Chondrocyte (in vitro differentiated cells): ENCODE measurements around the gene OR2AE1. TPM values are rescaled to one million over a fixed set of nuclear protein-coding genes. Genes with fewer than 3 reads are reported as not detected.
A peak's percentile ranks its signal among the peaks of the same experiment; 100 is the strongest.

Source experiments
- DNase-seq: peaks from one replicate; pipeline ENCODE4 v3.0.0; 2021; ENCODE audit warnings: mixed read lengths, low spot score
- H3K27ac Mint-ChIP-seq: one replicate; pipeline ENCODE4 v1.8.0; 2021; ENCODE audit warnings: mild to moderate bottlenecking, moderate library complexity, mixed read lengths; ENCODE audit not compliant: unreplicated experiment
- H3K27me3 Mint-ChIP-seq: 2 replicates; pipeline ENCODE4 v1.8.0; 2021; ENCODE audit warnings: low read depth, mixed read lengths
- H3K36me3 Mint-ChIP-seq: 2 replicates; pipeline ENCODE4 v1.8.0; 2021; ENCODE audit warnings: low read depth, mixed read lengths
- H3K4me1 Mint-ChIP-seq: 2 replicates; pipeline ENCODE4 v1.8.0; 2021; ENCODE audit warnings: low read depth, mild to moderate bottlenecking, mixed read lengths
- H3K4me3 Mint-ChIP-seq: one replicate; pipeline ENCODE4 v1.8.0; 2021; ENCODE audit warnings: mild to moderate bottlenecking, moderate library complexity, mixed read lengths; ENCODE audit not compliant: unreplicated experiment
- H3K9me3 Mint-ChIP-seq: 2 replicates; pipeline ENCODE4 v1.8.0; 2021; ENCODE audit warnings: low read depth, mixed read lengths
- CTCF ChIP-seq: fragments of 200-600 bp; sonication (generic); IDR thresholded peaks from 2 replicates; pipeline ENCODE4 v1.5.0; 2021; ENCODE audit warnings: antibody characterized with exemption, mild to moderate bottlenecking, moderate library complexity
- total RNA-seq: library from RNA; stranded (reverse); gene quantifications from 3 replicates; pipeline ENCODE4 v1.2.1, GENCODE V29; 2021

The OR2AE1 gene
- total RNA-seq, 1 donor from 2014 or later = not detected

GRCh38 chr7:99860281-99861127 is 16.3 kb downstream of the OR2AE1 start:
- no peak for DNase-seq
- Mint-ChIP-seq H3K4me1 (peaks cover 24% of the 10 kb centered on the region), H3K4me3 (no peak overlapping the region), H3K27me3 (no peaks in the 10 kb centered on the region), H3K27ac (peak overlapping the region; percentile 37), H3K9me3 (no peaks in the 10 kb centered on the region), H3K36me3 (no peaks in the 10 kb centered on the region)
- TF ChIP-seq CTCF = no peak

- H3K27ac Mint-ChIP-seq = no peak overlapping the region
- H3K4me1 Mint-ChIP-seq = peaks cover 6% of the 10 kb centered on the region
- no peaks in the 10 kb centered on the region for H3K9me3 Mint-ChIP-seq
- DNase-seq = no peak
- no peak overlapping the region for H3K4me3 Mint-ChIP-seq
- TF ChIP-seq CTCF = no peak
- no peaks in the 10 kb centered on the region for H3K36me3 Mint-ChIP-seq
- peaks cover 15% of the 10 kb centered on the region for H3K27me3 Mint-ChIP-seq
These were observed 21.6 kb downstream of the OR2AE1 start for GRCh38 chr7:99855236-99855635.

GRCh38 chr7:99848420-99849216 is 28.2 kb downstream of the OR2AE1 start:
- Mint-ChIP-seq H3K4me1 (no peaks in the 10 kb centered on the region), H3K9me3 (no peaks in the 10 kb centered on the region), H3K36me3 (no peaks in the 10 kb centered on the region), H3K27me3 (peaks cover 40% of the 10 kb centered on the region), H3K4me3 (no peak overlapping the region), H3K27ac (no peak overlapping the region)
- TF ChIP-seq CTCF = no peak
- no peak for DNase-seq

GRCh38 chr7:99844328-99844727 is 32.5 kb downstream of the OR2AE1 start:
- Mint-ChIP-seq H3K9me3 (no peaks in the 10 kb centered on the region), H3K27me3 (peaks cover 54% of the 10 kb centered on the region), H3K36me3 (no peaks in the 10 kb centered on the region), H3K4me3 (no peak overlapping the region), H3K4me1 (no peaks in the 10 kb centered on the region), H3K27ac (no peak overlapping the region)
- TF ChIP-seq CTCF = no peak
- no peak for DNase-seq

GRCh38 chr7:99843808-99844207 is 33.0 kb downstream of the OR2AE1 start:
- H3K9me3 Mint-ChIP-seq = no peaks in the 10 kb centered on the region
- no peak overlapping the region for H3K27ac Mint-ChIP-seq
- DNase-seq = no peak

More at GRCh38 chr7:99843808-99844207, 33.0 kb downstream of the OR2AE1 start:
- Mint-ChIP-seq H3K4me3 (no peak overlapping the region), H3K36me3 (no peaks in the 10 kb centered on the region), H3K27me3 (peaks cover 53% of the 10 kb centered on the region), H3K4me1 (no peaks in the 10 kb centered on the region)
- no peak for TF ChIP-seq CTCF
